HCT116 (cell line): ENCODE data around the gene FBH1.

Source experiments
- CTCF ChIP-seq, 3 experiments: fragments of 200-600 bp in 1 of 3; sonication (generic) in 1 of 3; IDR thresholded peaks in 2 of 3; conservative IDR thresholded peaks in 1 of 3; 2 replicates each; pipeline ENCODE4 v1.5.1; 2012 to 2017; ENCODE audit warnings: low read depth in 2 of 3, low read length in 2 of 3, antibody characterized with exemption in 1 of 3, borderline replicate concordance in 1 of 3, control low read depth in 1 of 3, mild to moderate bottlenecking in 1 of 3, mixed read lengths in 1 of 3, mixed run types in 1 of 3, moderate library complexity in 1 of 3; ENCODE audit not compliant: insufficient read depth in 1 of 3
- POLR2A ChIP-seq: IDR thresholded peaks from 2 replicates; pipeline ENCODE4 v1.7.0; 2011; ENCODE audit warnings: borderline replicate concordance; ENCODE audit not compliant: insufficient read depth, insufficient read length; ENCODE audit errors: extremely low read depth

GRCh38 chr10:5890452-5890915, 441 bp downstream of the FBH1 start:
- no peak for TF ChIP-seq POLR2A
- no peak for TF ChIP-seq CTCF (IDR thresholded peaks at IDR 0.05 in 2 of 3, conservative IDR thresholded peaks at IDR 0.05 in 1 of 3; ENCODE audit: borderline replicate concordance in 1 of 3, insufficient read depth in 1 of 3, low read depth in 2 of 3, low read length in 2 of 3)
